PFSK-1 (cell line): ENCODE results near the gene CLVS2.

Experiments used
- FOXP2 ChIP-seq: optimal IDR thresholded peaks from 2 replicates; pipeline ENCODE3; 2011; ENCODE audit warnings: borderline replicate concordance, control low read depth, inconsistent platforms; ENCODE audit not compliant: insufficient read depth; ENCODE audit errors: extremely low read length, extremely low read depth
- POLR2AphosphoS5 ChIP-seq: IDR thresholded peaks from 2 replicates; pipeline ENCODE4 v1.6.1; 2012; ENCODE audit warnings: low read depth, mild to moderate bottlenecking, control low read depth, low read length, moderate library complexity
- REST ChIP-seq, 2 experiments: IDR thresholded peaks; 2 replicates each; pipeline versions ENCODE4 v1.6.1 to v1.8.0; 2011 to 2012; ENCODE audit warnings: low read depth in 2 of 2, low read length in 2 of 2, control low read depth in 1 of 2, inconsistent platforms in 1 of 2, mild to moderate bottlenecking in 1 of 2, moderate library complexity in 1 of 2; ENCODE audit not compliant: insufficient read depth in 1 of 2
- SIN3A ChIP-seq: IDR thresholded peaks from 2 replicates; pipeline ENCODE4 v1.6.1; 2012; ENCODE audit warnings: mild to moderate bottlenecking, low read length, moderate library complexity, borderline replicate concordance; ENCODE audit not compliant: insufficient read depth
- TAF1 ChIP-seq: IDR thresholded peaks from 2 replicates; pipeline ENCODE4 v1.6.1; 2012; ENCODE audit warnings: low read length, control low read depth, borderline replicate concordance; ENCODE audit not compliant: insufficient read depth

Gene CLVS2

GRCh38 chr6:123007885-123008284, 11.8 kb downstream of the CLVS2 start:
- TF ChIP-seq SIN3A (no peak), FOXP2 (no peak), TAF1 (no peak), REST (IDR thresholded peaks at IDR 0.05; ENCODE audit: insufficient read depth in 1 of 2, low read depth in 2 of 2, low read length in 2 of 2) (no peak), POLR2AphosphoS5 (no peak)

DNA sequence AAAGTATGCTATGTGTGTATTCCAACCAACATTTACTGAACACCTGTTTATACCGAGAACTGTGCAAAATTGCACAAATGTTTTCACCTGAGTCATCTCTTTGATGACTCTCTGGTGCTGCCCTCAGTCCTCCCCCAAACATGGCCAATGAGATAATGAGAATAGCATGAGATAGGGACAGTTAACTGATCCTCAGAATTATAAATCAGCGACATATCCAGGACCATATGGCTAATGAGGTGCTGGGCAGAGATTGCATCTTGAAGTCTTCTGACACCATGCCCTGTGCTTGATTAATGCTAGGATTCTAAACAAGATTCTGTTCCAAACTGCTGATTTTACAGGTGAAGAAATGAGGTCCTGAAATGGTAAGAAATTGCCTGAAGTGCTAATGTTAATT, 13.0 kb downstream of the CLVS2 start:
- no peak for TF ChIP-seq TAF1
- no peak for TF ChIP-seq REST (IDR thresholded peaks at IDR 0.05; ENCODE audit: insufficient read depth in 1 of 2, low read depth in 2 of 2, low read length in 2 of 2)
- no peak for TF ChIP-seq SIN3A
- TF ChIP-seq POLR2AphosphoS5 = no peak

DNA sequence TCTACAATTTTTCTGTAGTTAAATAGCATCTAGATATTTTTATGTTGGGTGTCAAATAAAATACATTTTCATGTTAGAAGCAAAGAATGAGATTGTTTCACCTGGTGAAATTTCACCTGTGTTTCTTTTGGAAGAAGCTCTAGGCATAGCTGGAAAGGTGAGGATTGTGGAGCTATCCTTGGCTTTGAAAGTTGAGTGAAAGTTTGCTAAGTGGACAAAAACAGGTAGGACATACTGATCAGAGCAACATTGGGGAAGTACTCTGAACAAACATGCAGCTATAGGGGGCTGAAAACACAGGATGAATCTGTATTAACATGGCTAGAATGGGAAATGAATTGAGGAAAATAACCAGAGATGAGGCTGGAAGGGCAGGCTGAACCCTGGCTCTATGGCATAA, 18.8 kb downstream of the CLVS2 start:
- TF ChIP-seq REST (IDR thresholded peaks at IDR 0.05; ENCODE audit: insufficient read depth in 1 of 2, low read depth in 2 of 2, low read length in 2 of 2) = no peak
- TF ChIP-seq SIN3A = no peak
- TF ChIP-seq FOXP2 = no peak
- no peak for TF ChIP-seq TAF1
- TF ChIP-seq POLR2AphosphoS5 = no peak

- TF ChIP-seq POLR2AphosphoS5 (no peak), REST (IDR thresholded peaks at IDR 0.05; ENCODE audit: insufficient read depth in 1 of 2, low read depth in 2 of 2, low read length in 2 of 2) (no peak), FOXP2 (no peak), SIN3A (no peak), TAF1 (no peak)
Measured at GRCh38 chr6:123016431-123017103, 20.5 kb downstream of the CLVS2 start.
